ENCODE data around the gene SMURF2. TPM values are rescaled to one million over a fixed set of nuclear protein-coding genes. Genes with fewer than 3 reads are reported as not detected.
A peak's percentile ranks its signal among the peaks of the same experiment; 100 is the strongest.

The SMURF2 gene
- total RNA-seq (2013; cell fraction: nucleolus; rRNA removed), result 33.3 and 41.2 TPM in 2 replicates
- 7.9 and 11.1 TPM in 2 replicates for total RNA-seq (2014; rRNA removed)
- 13.0 and 13.4 TPM in 2 replicates for total RNA-seq (2014; rRNA removed; fragmentation: Illumina TruSeq; extraction: Trizol)
- 8.8 and 9.0 TPM in 2 replicates for total RNA-seq (2021)
- 3.3 TPM for polyA plus RNA-seq (2011; ENCODE audit: low read depth)
- 11.8 and 13.6 TPM in 2 replicates for polyA plus RNA-seq (2011; rRNA removed)
- polyA plus RNA-seq (2011; cell fraction: cytosol; rRNA removed), result 4.3 and 5.4 TPM in 2 replicates
- 9.0 and 9.4 TPM in 2 replicates for polyA plus RNA-seq (2011; cell fraction: nucleus; rRNA removed)
- 4.4 and 5.1 TPM in 2 replicates for polyA plus RNA-seq (2012)
- 12.0 and 12.7 TPM in 2 replicates for polyA plus RNA-seq (2014; fragmentation: Illumina TruSeq; extraction: Trizol)
- polyA plus RNA-seq (2014; fragmentation: Nextera tagmentation; extraction: Ambion mirVana), result 1 to 10 TPM; 2.8 to 3.3 TPM
- 6.5 and 7.1 TPM in 2 replicates for polyA plus RNA-seq (2014; rRNA removed)
- polyA plus RNA-seq (2016; fragmentation: Nextera tagmentation; extraction: Ambion mirVana), result 1 to 10 TPM; 3.5 to 4.5 TPM
- 14.8 and 19.0 TPM in 2 replicates for polyA minus RNA-seq (2011; rRNA and poly(A)+ RNA removed)
- 6.1 and 6.9 TPM in 2 replicates for polyA minus RNA-seq (2011; cell fraction: cytosol; rRNA and poly(A)+ RNA removed)
- polyA minus RNA-seq (2011; cell fraction: nucleus; rRNA and poly(A)+ RNA removed), result 7.1 and 9.6 TPM in 2 replicates
- Bru-seq, nascent RNA, result percentile 76 among the genes with signal in this experiment
- BruChase-seq, experiment 1, labeled RNA remaining after a 6-hour chase, result percentile 76 among the genes with signal in this experiment
- BruChase-seq, experiment 2, labeled RNA remaining after a 2-hour chase, result percentile 74 among the genes with signal in this experiment
- long read RNA-seq, experiment 1, partial matches to known transcripts, result 2 of 2 reads
- long read RNA-seq, experiment 1, other reads (novel, unspliced or antisense), result 0 of 2 reads
- long read RNA-seq, experiment 2, partial matches to known transcripts, result 4 of 9 reads
- long read RNA-seq, experiment 2, other reads (novel, unspliced or antisense), result 5 of 9 reads

DNA sequence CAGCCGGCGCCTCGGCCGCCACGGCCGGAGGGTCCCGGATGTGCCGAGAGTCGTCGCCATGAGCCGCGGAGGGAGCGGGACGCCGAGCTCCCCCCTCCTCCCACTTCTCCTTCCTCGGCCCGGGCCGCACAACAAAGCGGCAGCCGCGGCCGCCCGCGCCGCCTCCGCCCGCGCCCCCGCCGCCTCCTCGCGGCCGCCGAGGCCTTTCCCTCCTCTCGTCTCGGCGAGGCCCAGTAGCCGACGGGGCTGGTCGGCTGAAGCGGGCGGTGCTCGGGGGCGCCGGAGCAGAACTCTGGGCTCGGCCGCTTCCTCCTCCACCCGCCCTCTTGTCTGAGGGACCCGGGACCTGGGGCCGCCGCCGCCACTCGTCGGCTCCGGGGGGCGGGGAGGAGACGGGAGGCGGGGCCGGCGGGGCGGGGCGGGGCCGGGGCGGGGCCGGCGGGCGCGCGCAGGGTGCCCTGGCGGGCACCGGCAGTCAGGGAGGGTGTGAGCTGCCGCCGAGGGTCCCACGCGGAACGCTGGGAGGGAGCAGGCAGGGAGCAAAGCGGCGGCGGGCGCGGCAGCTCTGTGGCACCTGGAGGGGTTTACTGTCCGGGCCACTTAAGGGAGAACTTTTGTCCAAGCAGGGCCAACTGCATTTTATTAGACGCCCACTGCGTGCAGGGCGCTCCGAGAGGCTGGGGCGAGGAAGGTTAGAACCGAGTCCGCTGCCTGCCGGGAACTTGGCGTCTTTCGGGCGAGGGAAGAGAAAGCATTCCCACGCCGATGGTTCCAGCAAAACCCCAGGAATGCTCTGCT lies at the start of gene SMURF2:
Gene SMURF2 (minus strand): TSS at position 332 of the 798 bp plus-strand sequence. CDS start 427 bp downstream, outside the sequence.
- Histone ChIP-seq H3K27ac (ENCODE audit: control insufficient read depth, insufficient read depth) (peak within 1 kb of the TSS; percentile 73), H3K9me3 (replicated peaks; ENCODE audit: control insufficient read depth, insufficient read depth, low read length) (no peaks in the 10 kb centered on the region), H3K36me3 (ENCODE audit: control insufficient read depth in 2 of 2, insufficient read depth in 2 of 2, low read length in 1 of 2) (no peaks in the 10 kb centered on the region), H3K79me2 (ENCODE audit: control insufficient read depth, insufficient read depth, low read length) (peaks cover 15% of the 10 kb centered on the region), H3K27me3 (replicated peaks in 1 of 2; ENCODE audit: control insufficient read depth in 2 of 2, insufficient read depth in 2 of 2, low read length in 1 of 2) (no peaks in the 10 kb centered on the region), H4K20me1 (ENCODE audit: control insufficient read depth, insufficient read depth) (no peaks in the 10 kb centered on the region; the same call in 1 of the 2 replicates), H3K4me1 (ENCODE audit: control insufficient read depth, insufficient read depth, low read length) (peaks cover 6% of the 10 kb centered on the region), H3K4me2 (ENCODE audit: control insufficient read depth, insufficient read depth) (peak within 1 kb of the TSS; percentile 98), H3K4me3 (peak within 1 kb of the TSS; percentile 65), H3K9ac (ENCODE audit: control insufficient read depth, insufficient read depth, low read length) (peak within 1 kb of the TSS; percentile 67; the same call in 1 of the 2 replicates), H2AFZ (ENCODE audit: control insufficient read depth, low read depth, low read length) (peak within 1 kb of the TSS; percentile 92)
- no peak for FAIRE-seq
- RAD21 ChIA-PET (ENCODE audit: unreplicated experiment), result interaction anchor here (1.0 to 1.1 kb wide), 2 partner anchors 13 to 242 kb away, joined by 3 to 5 read pairs; no protein-coding TSS in a partner anchor
- SMC1A ChIA-PET (ENCODE audit: uncharacterized antibody, unreplicated experiment), result no interaction called here
- peak; percentile 88 for ATAC-seq
- no peak for DNase-seq (ENCODE audit: low read depth, low spot score)
- intact Hi-C loops (cut with micrococcal nuclease; ENCODE audit: unreplicated experiment) (no loop called here), in situ Hi-C loops (cut with MboI) (no loop called here)
- CTCF ChIA-PET, result no interaction called here
- POLR2A ChIA-PET, result no interaction called here
- BruUV-seq (replicated peaks), result no TSS peak
- WGBS (ENCODE audit: insufficient coverage, insufficient replicate concordance, low lambda C conversion rate, missing lambda C conversion rate), result 2% methylated on average over 34 of the region's 95 CpGs
- TF ChIP-seq PAX8 (IDR thresholded peaks at IDR 0.05) (no peak), GATAD2B (conservative IDR thresholded peaks at IDR 0.05; ENCODE audit: low read depth) (peak; percentile 93), SREBF2 (IDR thresholded peaks at IDR 0.05; ENCODE audit: low read length) (no peak), SIX5 (IDR thresholded peaks at IDR 0.05; ENCODE audit: low read depth, low read length, severe bottlenecking) (no peak), NFYA (IDR thresholded peaks at IDR 0.05; ENCODE audit: borderline replicate concordance, low read depth, low read length) (no peak), NFXL1 (IDR thresholded peaks at IDR 0.05; ENCODE audit: borderline replicate concordance) (peak; percentile 83; the same call in 1 of the 2 replicates), DPF2 (IDR thresholded peaks at IDR 0.05) (peak; percentile 94), HDGF (IDR thresholded peaks at IDR 0.05) (no peak), PAX5 (IDR thresholded peaks at IDR 0.05; ENCODE audit: borderline replicate concordance, low read depth, low read length) (no peak), NR2C1 (IDR thresholded peaks at IDR 0.05) (peak; percentile 28; the same call in 1 of the 2 replicates), EED (IDR thresholded peaks at IDR 0.05; ENCODE audit: low read depth) (no peak), SMARCA5 (IDR thresholded peaks at IDR 0.05) (peak; percentile 82; the same call in 1 of the 2 replicates)
- TF ChIP-seq, protein P1, sequence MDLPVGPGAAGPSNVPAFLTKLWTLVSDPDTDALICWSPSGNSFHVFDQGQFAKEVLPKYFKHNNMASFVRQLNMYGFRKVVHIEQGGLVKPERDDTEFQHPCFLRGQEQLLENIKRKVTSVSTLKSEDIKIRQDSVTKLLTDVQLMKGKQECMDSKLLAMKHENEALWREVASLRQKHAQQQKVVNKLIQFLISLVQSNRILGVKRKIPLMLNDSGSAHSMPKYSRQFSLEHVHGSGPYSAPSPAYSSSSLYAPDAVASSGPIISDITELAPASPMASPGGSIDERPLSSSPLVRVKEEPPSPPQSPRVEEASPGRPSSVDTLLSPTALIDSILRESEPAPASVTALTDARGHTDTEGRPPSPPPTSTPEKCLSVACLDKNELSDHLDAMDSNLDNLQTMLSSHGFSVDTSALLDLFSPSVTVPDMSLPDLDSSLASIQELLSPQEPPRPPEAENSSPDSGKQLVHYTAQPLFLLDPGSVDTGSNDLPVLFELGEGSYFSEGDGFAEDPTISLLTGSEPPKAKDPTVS (IDR thresholded peaks at IDR 0.05; ENCODE audit: low read depth, low read length), result no peak
- TF ChIP-seq, protein P2, sequence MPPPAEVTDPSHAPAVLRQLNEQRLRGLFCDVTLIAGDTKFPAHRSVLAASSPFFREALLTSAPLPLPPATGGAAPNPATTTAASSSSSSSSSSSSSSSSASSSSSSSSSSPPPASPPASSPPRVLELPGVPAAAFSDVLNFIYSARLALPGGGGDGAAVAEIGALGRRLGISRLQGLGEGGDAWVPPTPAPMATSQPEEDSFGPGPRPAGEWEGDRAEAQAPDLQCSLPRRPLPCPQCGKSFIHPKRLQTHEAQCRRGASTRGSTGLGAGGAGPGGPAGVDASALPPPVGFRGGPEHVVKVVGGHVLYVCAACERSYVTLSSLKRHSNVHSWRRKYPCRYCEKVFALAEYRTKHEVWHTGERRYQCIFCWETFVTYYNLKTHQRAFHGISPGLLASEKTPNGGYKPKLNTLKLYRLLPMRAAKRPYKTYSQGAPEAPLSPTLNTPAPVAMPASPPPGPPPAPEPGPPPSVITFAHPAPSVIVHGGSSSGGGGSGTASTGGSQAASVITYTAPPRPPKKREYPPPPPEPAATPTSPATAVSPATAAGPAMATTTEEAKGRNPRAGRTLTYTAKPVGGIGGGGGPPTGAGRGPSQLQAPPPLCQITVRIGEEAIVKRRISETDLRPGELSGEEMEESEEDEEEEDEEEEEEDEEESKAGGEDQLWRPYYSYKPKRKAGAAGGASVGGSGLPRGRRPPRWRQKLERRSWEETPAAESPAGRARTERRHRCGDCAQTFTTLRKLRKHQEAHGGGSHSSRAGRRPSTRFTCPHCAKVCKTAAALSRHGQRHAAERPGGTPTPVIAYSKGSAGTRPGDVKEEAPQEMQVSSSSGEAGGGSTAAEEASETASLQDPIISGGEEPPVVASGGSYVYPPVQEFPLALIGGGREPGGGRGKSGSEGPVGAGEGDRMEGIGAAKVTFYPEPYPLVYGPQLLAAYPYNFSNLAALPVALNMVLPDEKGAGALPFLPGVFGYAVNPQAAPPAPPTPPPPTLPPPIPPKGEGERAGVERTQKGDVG (CRISPR knock-in tag; IDR thresholded peaks at IDR 0.05), result no peak
